Astrocyte of the cerebellum (primary cell): ENCODE results near the gene THBS4.

Experiments used
- DNase-seq: peaks from one replicate; pipeline ENCODE4 v3.0.0-alpha.2; 2011; ENCODE audit warnings: low read depth
- H3K4me3 ChIP-seq: 2 replicates; pipeline ENCODE4 v1.5.1; 2011; ENCODE audit warnings: mild to moderate bottlenecking, low read depth, low read length, moderate library complexity
- CTCF ChIP-seq: IDR thresholded peaks from 2 replicates; pipeline ENCODE4 v1.5.1; 2012; ENCODE audit warnings: low read length, low read depth, moderate library complexity, mild to moderate bottlenecking; ENCODE audit errors: missing control alignments
- in situ Hi-C: cut with HindIII; loops from 2 replicates; pipeline ENCODE4 v1.10.0; 2017; ENCODE audit warnings: low sequenced_read_pairs

Gene THBS4

GRCh38 chr5:80129146-80129545 lies 94.0 kb downstream of the THBS4 start:
- DNase-seq: no peak
- no peak for TF ChIP-seq CTCF
- in situ Hi-C loops: no loop called here
- no peak overlapping the region for H3K4me3 ChIP-seq
